ENCODE results near the gene PTK7.
"Not testable (repeated sequence)": the region's sequence is repeated elsewhere in the genome, so short reads cannot be mapped to it uniquely, and the experiment has no call there.

The PTK7 gene

GRCh38 chr6:43117466-43117865, 41.4 kb downstream of the PTK7 start:
- not testable (repeated sequence) for DNase-seq (ENCODE audit: low read depth in 3 of 3)

GRCh38 chr6:43119482-43119881, 43.4 kb downstream of the PTK7 start:
- DNase-seq (ENCODE audit: low read depth in 3 of 3) = no peak

GRCh38 chr6:43120101-43120763, 44.1 kb downstream of the PTK7 start:
- no peak for DNase-seq (ENCODE audit: low read depth in 3 of 3)

- DNase-seq (ENCODE audit: low read depth in 3 of 3) = no peak
Measured at GRCh38 chr6:43120944-43121913, 45.1 kb downstream of the PTK7 start.

GRCh38 chr6:43122146-43122545, 46.0 kb downstream of the PTK7 start:
- no peak for DNase-seq (ENCODE audit: low read depth in 3 of 3)

- DNase-seq (ENCODE audit: low read depth in 3 of 3) = no peak
Measured at GRCh38 chr6:43123461-43124314, 47.6 kb downstream of the PTK7 start.

GRCh38 chr6:43124481-43124880, 48.4 kb downstream of the PTK7 start:
- DNase-seq (ENCODE audit: low read depth in 3 of 3) = no peak

GRCh38 chr6:43125119-43125518, 49.0 kb downstream of the PTK7 start:
- DNase-seq (ENCODE audit: low read depth in 3 of 3) = no peak

- no peak for DNase-seq (ENCODE audit: low read depth in 3 of 3)
Measured at GRCh38 chr6:43125555-43125954, 49.4 kb downstream of the PTK7 start.

- DNase-seq (ENCODE audit: low read depth in 3 of 3) = no peak
Measured at GRCh38 chr6:43127180-43127579, 51.1 kb downstream of the PTK7 start.

- DNase-seq (ENCODE audit: low read depth in 3 of 3) = no peak
Measured at GRCh38 chr6:43127877-43128276, 51.8 kb downstream of the PTK7 start.

- no peak for DNase-seq (ENCODE audit: low read depth in 3 of 3)
Measured at GRCh38 chr6:43128926-43129325, 52.8 kb downstream of the PTK7 start.

GRCh38 chr6:43129434-43130194, 53.5 kb downstream of the PTK7 start:
- DNase-seq (ENCODE audit: low read depth in 3 of 3) = peak in 1 of 3 experiments; percentile 7

GRCh38 chr6:43130429-43130828, 54.3 kb downstream of the PTK7 start:
- no peak for DNase-seq (ENCODE audit: low read depth in 3 of 3)

GRCh38 chr6:43131379-43131778, 55.3 kb downstream of the PTK7 start:
- not testable (repeated sequence) for DNase-seq (ENCODE audit: low read depth in 3 of 3)

- DNase-seq (ENCODE audit: low read depth in 3 of 3) = no peak
Measured at GRCh38 chr6:43138267-43138666, 62.2 kb downstream of the PTK7 start.

GRCh38 chr6:43139973-43140372, 63.9 kb downstream of the PTK7 start:
- not testable (repeated sequence) for DNase-seq (ENCODE audit: low read depth in 3 of 3)

- no peak for DNase-seq (ENCODE audit: low read depth in 3 of 3)
Measured at GRCh38 chr6:43141644-43142043, 65.5 kb downstream of the PTK7 start.

- DNase-seq (ENCODE audit: low read depth in 3 of 3) = peak in 1 of 3 experiments; percentile 2
Measured at GRCh38 chr6:43142101-43142500, 66.0 kb downstream of the PTK7 start.

GRCh38 chr6:43143235-43144128, 67.4 kb downstream of the PTK7 start:
- peak; percentile 52 to 72 (median 54) for DNase-seq (ENCODE audit: low read depth in 3 of 3)
